HFF-Myc (cell line): ENCODE measurements around the gene RFX5.
A peak's percentile ranks its signal among the peaks of the same experiment; 100 is the strongest.

Source experiments
- DNase-seq: peaks from one replicate; pipeline ENCODE4 v3.0.0-alpha.2; 2011; ENCODE audit warnings: low read depth; ENCODE audit errors: extremely low read depth
- H3K4me3 ChIP-seq: replicated peaks from 2 replicates; pipeline ENCODE4 v1.5.1; 2011; ENCODE audit warnings: low read depth, mild to moderate bottlenecking, control low read depth, low read length
- TF ChIP-seq, protein P1 (sequence below): IDR thresholded peaks from 2 replicates; pipeline ENCODE4 v1.5.1; 2012; ENCODE audit warnings: mild to moderate bottlenecking, low read depth, low read length, control low read depth; ENCODE audit errors: missing control alignments

Gene RFX5

DNA sequence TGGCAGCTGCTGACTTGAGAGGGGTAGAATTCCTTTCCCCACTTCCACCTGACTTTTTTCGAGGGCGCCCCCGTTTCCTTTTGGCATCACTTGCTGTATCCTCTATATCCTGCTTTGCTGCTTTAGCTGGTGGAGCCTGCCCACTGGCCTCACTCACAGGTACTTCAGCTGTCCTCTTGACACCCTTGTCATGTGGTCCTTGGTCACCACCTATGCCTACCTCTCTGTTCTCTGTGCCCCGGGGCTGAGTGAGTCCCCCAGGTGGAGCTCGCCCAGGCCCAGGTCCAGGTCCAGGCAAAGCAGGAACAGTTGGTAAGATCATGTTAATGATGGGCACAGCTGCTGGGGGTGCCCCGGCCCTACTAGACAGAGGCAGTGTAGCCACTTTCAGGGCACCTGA lies 4.5 kb downstream of the RFX5 start:
- DNase-seq: no peak
- H3K4me3 ChIP-seq: no peak overlapping the region
- TF ChIP-seq, protein P1, sequence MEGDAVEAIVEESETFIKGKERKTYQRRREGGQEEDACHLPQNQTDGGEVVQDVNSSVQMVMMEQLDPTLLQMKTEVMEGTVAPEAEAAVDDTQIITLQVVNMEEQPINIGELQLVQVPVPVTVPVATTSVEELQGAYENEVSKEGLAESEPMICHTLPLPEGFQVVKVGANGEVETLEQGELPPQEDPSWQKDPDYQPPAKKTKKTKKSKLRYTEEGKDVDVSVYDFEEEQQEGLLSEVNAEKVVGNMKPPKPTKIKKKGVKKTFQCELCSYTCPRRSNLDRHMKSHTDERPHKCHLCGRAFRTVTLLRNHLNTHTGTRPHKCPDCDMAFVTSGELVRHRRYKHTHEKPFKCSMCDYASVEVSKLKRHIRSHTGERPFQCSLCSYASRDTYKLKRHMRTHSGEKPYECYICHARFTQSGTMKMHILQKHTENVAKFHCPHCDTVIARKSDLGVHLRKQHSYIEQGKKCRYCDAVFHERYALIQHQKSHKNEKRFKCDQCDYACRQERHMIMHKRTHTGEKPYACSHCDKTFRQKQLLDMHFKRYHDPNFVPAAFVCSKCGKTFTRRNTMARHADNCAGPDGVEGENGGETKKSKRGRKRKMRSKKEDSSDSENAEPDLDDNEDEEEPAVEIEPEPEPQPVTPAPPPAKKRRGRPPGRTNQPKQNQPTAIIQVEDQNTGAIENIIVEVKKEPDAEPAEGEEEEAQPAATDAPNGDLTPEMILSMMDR: no peak

DNA sequence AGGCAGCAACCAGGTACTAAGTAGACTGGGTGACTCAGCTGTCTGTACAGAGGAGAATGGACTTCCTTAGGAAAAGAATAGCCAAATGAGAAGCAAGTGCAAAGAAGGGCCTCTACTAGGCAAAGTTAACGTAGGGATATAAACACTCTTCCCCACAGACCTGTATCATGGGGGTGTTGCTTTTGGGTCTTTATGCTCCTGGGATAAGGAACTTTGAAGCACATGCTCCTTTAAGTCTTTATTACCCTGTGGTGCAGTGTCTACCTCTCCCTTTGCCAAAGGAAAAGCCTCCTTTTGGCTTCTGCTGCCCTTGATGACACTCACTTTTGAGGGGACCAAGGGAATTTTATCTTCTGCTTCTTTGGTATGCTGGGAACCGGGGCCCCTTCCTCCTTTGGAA lies 5.0 kb downstream of the RFX5 start:
- no peak for DNase-seq
- TF ChIP-seq, protein P1: no peak
- H3K4me3 ChIP-seq: no peak overlapping the region

GRCh38 chr1:151340870-151341754 lies 5.9 kb downstream of the RFX5 start:
- peak; percentile 79 for DNase-seq
- TF ChIP-seq, protein P1: peak; percentile 67

DNA sequence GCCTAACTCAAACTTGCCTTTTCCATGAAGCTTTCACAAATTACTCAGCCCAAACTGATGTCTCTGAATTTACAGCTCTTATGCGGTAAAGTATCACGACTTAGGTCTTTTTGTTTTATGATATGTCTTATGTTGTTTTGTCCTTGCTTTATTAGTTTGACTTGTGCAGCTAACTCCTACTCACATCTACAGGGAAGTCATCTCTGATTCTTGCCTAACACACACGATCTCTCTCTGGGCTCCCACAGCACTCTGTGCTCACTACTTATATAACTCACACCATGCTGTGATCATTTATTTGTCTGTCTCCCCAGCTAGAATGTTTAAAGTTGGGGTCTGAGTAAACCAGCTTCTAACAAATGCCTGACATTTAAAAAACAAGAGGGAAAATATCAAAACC lies 10.5 kb downstream of the RFX5 start:
- DNase-seq: no peak
- H3K4me3 ChIP-seq: no peak overlapping the region
- TF ChIP-seq, protein P1: no peak

More at GRCh38 chr1:151340870-151341754, 5.9 kb downstream of the RFX5 start:
- no peak overlapping the region for H3K4me3 ChIP-seq

DNA sequence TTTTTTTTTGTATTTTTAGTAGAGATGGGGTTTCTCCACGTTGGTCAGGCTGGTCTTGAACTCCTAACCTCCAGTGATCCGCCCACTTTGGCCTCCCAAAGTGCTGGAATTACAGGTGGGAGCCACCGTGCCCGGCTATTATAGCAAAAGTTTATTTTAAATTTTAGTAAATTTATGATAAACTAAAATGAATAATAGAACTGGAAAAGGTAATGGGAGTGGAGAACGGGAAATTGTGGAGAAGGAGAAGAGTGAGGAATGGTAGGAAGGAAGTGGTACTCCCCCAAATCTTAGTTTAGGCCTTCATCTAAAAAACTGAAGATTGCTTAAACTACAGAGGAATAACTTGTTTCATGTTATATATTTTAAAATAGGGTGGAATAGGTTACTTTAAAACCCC lies 12.2 kb downstream of the RFX5 start:
- no peak for DNase-seq
- TF ChIP-seq, protein P1: no peak
- H3K4me3 ChIP-seq: no peak overlapping the region

GRCh38 chr1:151327903-151328674 lies 19.0 kb downstream of the RFX5 start:
- no peak for DNase-seq
- peak overlapping the region; percentile 50 for H3K4me3 ChIP-seq
- TF ChIP-seq, protein P1: no peak
